ENCODE measurements around the gene MAD2L2. TPM values are rescaled to one million over a fixed set of nuclear protein-coding genes. Genes with fewer than 3 reads are reported as not detected.

Gene MAD2L2
- total RNA-seq (10 to 100 TPM; 23.2 to 28.1 TPM), total RNA-seq (16.1 to 24.8 reads per million in 2 donors)

- ATAC-seq (peak; percentile 95), DNase-seq (peak; percentile 84 to 96 (median 90))
- Mint-ChIP-seq H3K27ac (peak within 1 kb of the TSS; percentile 86), H3K4me1 (peaks cover 18% of the 10 kb centered on the region), H3K36me3 (ENCODE audit: low read depth) (peaks cover 2% of the 10 kb centered on the region), H3K4me3 (peak within 1 kb of the TSS; percentile 93), H3K27me3 (no peaks in the 10 kb centered on the region)
- H3K9me3 ChIP-seq (ENCODE audit: control insufficient read depth, low read length, poor library complexity, severe bottlenecking): no peaks in the 10 kb centered on the region
Measured at GRCh38 chr1:11681071-11681771, at the start of gene MAD2L2. Gene MAD2L2 (minus strand): TSS chr1:11681148. CDS start chr1:11680601, 547 bp downstream.

GRCh38 chr1:11730429-11730891, 49.5 kb upstream of the MAD2L2 start:
- peaks cover 22% of the 10 kb centered on the region for H3K4me1 Mint-ChIP-seq

GRCh38 chr1:11729498-11730428, 48.8 kb upstream of the MAD2L2 start:
- H3K4me1 Mint-ChIP-seq: peaks cover 23% of the 10 kb centered on the region
- ATAC-seq: no peak

More at GRCh38 chr1:11730429-11730891, 49.5 kb upstream of the MAD2L2 start:
- Mint-ChIP-seq H3K27ac (peak overlapping the region; percentile 71), H3K4me3 (peak overlapping the region; percentile 90), H3K27me3 (no peaks in the 10 kb centered on the region), H3K36me3 (ENCODE audit: low read depth) (no peaks in the 10 kb centered on the region)
- ATAC-seq (peak; percentile 95), DNase-seq (no peak)
- H3K9me3 ChIP-seq (ENCODE audit: control insufficient read depth, low read length, poor library complexity, severe bottlenecking): no peaks in the 10 kb centered on the region

GRCh38 chr1:11729155-11729497, 48.2 kb upstream of the MAD2L2 start:
- no peaks in the 10 kb centered on the region for H3K27me3 Mint-ChIP-seq
- DNase-seq: no peak
- no peak for ATAC-seq
- H3K4me3 Mint-ChIP-seq: no peak overlapping the region
- no peaks in the 10 kb centered on the region for H3K36me3 Mint-ChIP-seq (ENCODE audit: low read depth)
- peaks cover 23% of the 10 kb centered on the region for H3K4me1 Mint-ChIP-seq
- no peak overlapping the region for H3K27ac Mint-ChIP-seq
- no peaks in the 10 kb centered on the region for H3K9me3 ChIP-seq (ENCODE audit: control insufficient read depth, low read length, poor library complexity, severe bottlenecking)

More at GRCh38 chr1:11729498-11730428, 48.8 kb upstream of the MAD2L2 start:
- no peak for DNase-seq
- Mint-ChIP-seq H3K27ac (peak overlapping the region; percentile 71), H3K36me3 (ENCODE audit: low read depth) (no peaks in the 10 kb centered on the region), H3K27me3 (no peaks in the 10 kb centered on the region), H3K4me3 (peak overlapping the region; percentile 90)
- H3K9me3 ChIP-seq (ENCODE audit: control insufficient read depth, low read length, poor library complexity, severe bottlenecking): no peaks in the 10 kb centered on the region

- H3K4me1 Mint-ChIP-seq: peaks cover 23% of the 10 kb centered on the region
Measured at GRCh38 chr1:11728126-11728806, 47.3 kb upstream of the MAD2L2 start.

GRCh38 chr1:11727119-11727518, 46.2 kb upstream of the MAD2L2 start:
- no peaks in the 10 kb centered on the region for H3K9me3 ChIP-seq (ENCODE audit: control insufficient read depth, low read length, poor library complexity, severe bottlenecking)
- no peaks in the 10 kb centered on the region for H3K27me3 Mint-ChIP-seq
- no peak overlapping the region for H3K27ac Mint-ChIP-seq
- peaks cover 23% of the 10 kb centered on the region for H3K4me1 Mint-ChIP-seq
- no peak overlapping the region for H3K4me3 Mint-ChIP-seq
- no peak for ATAC-seq
- no peak for DNase-seq
- H3K36me3 Mint-ChIP-seq (ENCODE audit: low read depth): no peaks in the 10 kb centered on the region

More at GRCh38 chr1:11728126-11728806, 47.3 kb upstream of the MAD2L2 start:
- no peak for ATAC-seq
- DNase-seq: no peak
- H3K9me3 ChIP-seq (ENCODE audit: control insufficient read depth, low read length, poor library complexity, severe bottlenecking): no peaks in the 10 kb centered on the region
- H3K27me3 Mint-ChIP-seq: no peaks in the 10 kb centered on the region
- no peak overlapping the region for H3K4me3 Mint-ChIP-seq
- H3K36me3 Mint-ChIP-seq (ENCODE audit: low read depth): no peaks in the 10 kb centered on the region
- H3K27ac Mint-ChIP-seq: no peak overlapping the region

GRCh38 chr1:11725616-11726015, 44.7 kb upstream of the MAD2L2 start:
- DNase-seq: no peak
- H3K9me3 ChIP-seq (ENCODE audit: control insufficient read depth, low read length, poor library complexity, severe bottlenecking): no peaks in the 10 kb centered on the region
- Mint-ChIP-seq H3K4me1 (peaks cover 15% of the 10 kb centered on the region), H3K27me3 (no peaks in the 10 kb centered on the region), H3K4me3 (peak overlapping the region; percentile 5), H3K27ac (no peak overlapping the region), H3K36me3 (ENCODE audit: low read depth) (no peaks in the 10 kb centered on the region)
- no peak for ATAC-seq

- no peak for DNase-seq
- H3K27ac Mint-ChIP-seq: no peak overlapping the region
- peaks cover 13% of the 10 kb centered on the region for H3K4me1 Mint-ChIP-seq
- ATAC-seq: no peak
- H3K9me3 ChIP-seq (ENCODE audit: control insufficient read depth, low read length, poor library complexity, severe bottlenecking): no peaks in the 10 kb centered on the region
- no peaks in the 10 kb centered on the region for H3K36me3 Mint-ChIP-seq (ENCODE audit: low read depth)
- no peak overlapping the region for H3K4me3 Mint-ChIP-seq
- no peaks in the 10 kb centered on the region for H3K27me3 Mint-ChIP-seq
Measured at GRCh38 chr1:11722538-11722937, 41.6 kb upstream of the MAD2L2 start.

- Mint-ChIP-seq H3K4me1 (peaks cover 13% of the 10 kb centered on the region), H3K36me3 (ENCODE audit: low read depth) (no peaks in the 10 kb centered on the region), H3K27me3 (no peaks in the 10 kb centered on the region), H3K4me3 (no peak overlapping the region), H3K27ac (no peak overlapping the region)
- ATAC-seq: no peak
- H3K9me3 ChIP-seq (ENCODE audit: control insufficient read depth, low read length, poor library complexity, severe bottlenecking): no peaks in the 10 kb centered on the region
- DNase-seq: no peak
Measured at GRCh38 chr1:11721311-11721710, 40.4 kb upstream of the MAD2L2 start.

GRCh38 chr1:11720525-11720924, 39.6 kb upstream of the MAD2L2 start:
- ATAC-seq (no peak), DNase-seq (no peak)
- H3K4me1 Mint-ChIP-seq: peaks cover 12% of the 10 kb centered on the region
- H3K36me3 Mint-ChIP-seq (ENCODE audit: low read depth): no peaks in the 10 kb centered on the region
- no peaks in the 10 kb centered on the region for H3K9me3 ChIP-seq (ENCODE audit: control insufficient read depth, low read length, poor library complexity, severe bottlenecking)
- no peak overlapping the region for H3K4me3 Mint-ChIP-seq
- H3K27me3 Mint-ChIP-seq: no peaks in the 10 kb centered on the region
- peak overlapping the region; percentile 91 for H3K27ac Mint-ChIP-seq

- Mint-ChIP-seq H3K27ac (peak overlapping the region; percentile 91), H3K27me3 (peaks cover 1% of the 10 kb centered on the region), H3K4me3 (peak overlapping the region; percentile 90), H3K4me1 (peaks cover 9% of the 10 kb centered on the region), H3K36me3 (ENCODE audit: low read depth) (no peaks in the 10 kb centered on the region)
- no peak for DNase-seq
- ATAC-seq: no peak
- H3K9me3 ChIP-seq (ENCODE audit: control insufficient read depth, low read length, poor library complexity, severe bottlenecking): no peaks in the 10 kb centered on the region
Measured at GRCh38 chr1:11720033-11720376, 39.1 kb upstream of the MAD2L2 start.

GRCh38 chr1:11719313-11720032, 38.5 kb upstream of the MAD2L2 start:
- H3K4me1 Mint-ChIP-seq: peaks cover 9% of the 10 kb centered on the region

More at GRCh38 chr1:11719313-11720032, 38.5 kb upstream of the MAD2L2 start:
- Mint-ChIP-seq H3K27ac (peak overlapping the region; percentile 91), H3K4me3 (peak overlapping the region; percentile 90), H3K36me3 (ENCODE audit: low read depth) (no peaks in the 10 kb centered on the region), H3K27me3 (peaks cover 5% of the 10 kb centered on the region)
- ATAC-seq (peak; percentile 87), DNase-seq (peak; percentile 70 to 85 (median 71))
- H3K9me3 ChIP-seq (ENCODE audit: control insufficient read depth, low read length, poor library complexity, severe bottlenecking): no peaks in the 10 kb centered on the region
